Uterus (tissue), 4 donors: Measurements from ENCODE around the gene GJB1. TPM values are rescaled to one million over a fixed set of nuclear protein-coding genes. Genes with fewer than 3 reads are reported as not detected.
"Not testable (repeated sequence)": the region's sequence is repeated elsewhere in the genome, so short reads cannot be mapped to it uniquely, and the experiment has no call there.

Experiments
- DNase-seq, 2 donors: peaks; one replicate each; pipeline ENCODE4 v3.0.0-alpha.2; 2019 to 2020
- H3K27ac ChIP-seq, 2 donors: fragments of 200-600 bp; sonication (generic); 1 replicate in 1 of 2; 2 replicates in 1 of 2; pipeline ENCODE4 v1.5.1; 2016 to 2018
- H3K27me3 ChIP-seq, 2 donors: fragments of 200-600 bp; sonication (generic); one replicate each; pipeline ENCODE4 v1.5.1; 2018 to 2019; ENCODE audit warnings: control low read depth in 1 of 2
- H3K36me3 ChIP-seq, 2 donors: fragments of 200-600 bp; sonication (generic); one replicate each; pipeline ENCODE4 v1.5.1; 2019; ENCODE audit warnings: control low read depth in 1 of 2
- H3K4me1 ChIP-seq, 2 donors: fragments of 200-600 bp; sonication (generic); one replicate each; pipeline ENCODE4 v1.5.1; 2018 to 2019; ENCODE audit warnings: control low read depth in 1 of 2
- H3K4me3 ChIP-seq, 2 donors: fragments of 200-600 bp; sonication (generic); 1 replicate in 1 of 2; 2 replicates in 1 of 2; pipeline ENCODE4 v1.5.1; 2018 to 2019; ENCODE audit warnings: mild to moderate bottlenecking in 1 of 2
- H3K9me3 ChIP-seq, 2 donors: fragments of 200-600 bp; sonication (generic); one replicate each; pipeline ENCODE4 v1.5.1; 2019; ENCODE audit warnings: control low read depth in 1 of 2
- CTCF ChIP-seq, 4 experiments: fragments of 200-600 bp in 2 of 4; fragments of 450-650 bp in 2 of 4; sonication (generic) in 2 of 4; IDR thresholded peaks; one replicate each; pipeline ENCODE4 v1.5.1; 2016 to 2019; ENCODE audit warnings: antibody characterized with exemption in 4 of 4, mild to moderate bottlenecking in 2 of 4, moderate library complexity in 1 of 4
- POLR2A ChIP-seq, 2 donors: fragments of 450-650 bp; IDR thresholded peaks; one replicate each; pipeline ENCODE4 v1.6.1; 2016; ENCODE audit warnings: antibody characterized with exemption in 2 of 2, mild to moderate bottlenecking in 1 of 2, moderate library complexity in 1 of 2
- intact Hi-C: fragments of 100-400 bp; cut with DNase I; formaldehyde crosslinking; loops from one replicate; pipeline ENCODE4 v1.15.1; 2023; ENCODE audit warnings: low total_unique reads
- total RNA-seq, 4 donors: library from RNA; depleted of rRNA in 3 of 4; stranded (reverse); fragments of >200 nt in 3 of 4; gene quantifications; one replicate each; pipeline versions ENCODE4 v1.1.0 to v1.2.4, GENCODE V29; 2014 to 2023
- donor health status: DM: yes; HTN: yes; CAD: no.

The GJB1 gene
- total RNA-seq, 4 donors from 2014 or later = 0.27 to 5.9 (median 3.0) TPM; not detected in 1

DNA sequence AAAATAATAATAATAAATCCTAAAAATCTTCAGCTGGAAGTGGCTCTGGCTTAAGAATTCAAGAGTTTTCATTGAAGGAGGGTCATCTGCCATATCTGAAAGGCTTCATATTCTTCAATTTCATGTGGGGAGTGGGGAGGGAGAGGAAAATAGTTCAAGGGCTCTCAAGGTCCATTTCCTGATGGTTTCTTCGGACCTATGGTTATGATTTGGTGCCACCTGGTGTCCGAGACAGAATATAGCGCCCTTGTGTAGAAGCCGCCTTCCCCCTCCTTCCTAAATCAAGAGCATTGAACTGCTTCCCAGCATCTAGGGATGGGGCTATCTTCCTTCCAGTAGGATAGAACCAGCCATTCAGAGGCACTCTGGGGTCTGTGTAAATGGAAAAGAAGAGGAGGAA lies 44.1 kb upstream of the GJB1 start:
- Histone ChIP-seq H3K27ac (peak overlapping the region in 1 of 2 donors; percentile 45), H3K9me3 (no peaks in the 10 kb centered on the region), H3K36me3 (no peaks in the 10 kb centered on the region), H3K27me3 (no peaks in the 10 kb centered on the region), H3K4me1 (no peaks in the 10 kb centered on the region), H3K4me3 (no peak overlapping the region)
- DNase-seq = peak; percentile 39 to 64
- peak; percentile 53 to 71 (median 66) for TF ChIP-seq CTCF (IDR thresholded peaks at IDR 0.05)
- no peak for TF ChIP-seq POLR2A (IDR thresholded peaks at IDR 0.05)
- intact Hi-C loops = no loop called here

DNA sequence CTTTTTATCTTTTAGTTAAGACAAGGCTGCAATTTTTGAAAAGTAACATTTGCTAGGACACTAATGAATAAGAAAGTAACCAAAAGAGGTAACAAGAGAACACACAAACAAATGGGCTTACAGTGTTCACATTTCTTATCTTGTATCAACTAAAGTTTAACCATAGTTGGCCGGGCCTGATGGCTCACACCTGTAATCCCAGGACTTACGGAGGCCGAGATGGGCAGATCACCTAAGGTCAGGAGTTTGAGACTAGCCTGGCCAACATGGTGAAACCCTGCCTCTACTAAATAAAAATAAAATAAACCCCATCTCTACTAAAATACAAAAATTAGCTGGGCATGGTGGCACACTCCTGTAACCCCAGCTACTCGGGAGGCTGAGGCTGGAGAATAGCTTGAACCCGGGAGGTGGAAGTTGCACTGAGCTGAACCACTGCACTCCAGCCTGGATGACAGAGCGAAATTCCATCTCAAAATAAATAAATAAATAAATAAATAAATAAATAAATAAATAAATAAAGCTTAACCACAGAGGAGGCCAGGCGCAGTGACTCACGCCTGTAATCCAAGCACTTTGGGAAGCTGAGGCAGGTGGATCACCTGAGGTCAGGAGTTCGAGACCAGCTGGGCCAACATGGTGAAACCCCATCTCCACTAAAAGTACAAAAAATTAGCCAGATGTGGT lies 42.3 kb upstream of the GJB1 start:
- peak overlapping the region; percentile 77 to 80 for H3K27ac ChIP-seq
- DNase-seq, H3K4me1 ChIP-seq, H3K27me3 ChIP-seq, H3K4me3 ChIP-seq, H3K36me3 ChIP-seq, intact Hi-C loops, H3K9me3 ChIP-seq: not testable (repeated sequence)

DNA sequence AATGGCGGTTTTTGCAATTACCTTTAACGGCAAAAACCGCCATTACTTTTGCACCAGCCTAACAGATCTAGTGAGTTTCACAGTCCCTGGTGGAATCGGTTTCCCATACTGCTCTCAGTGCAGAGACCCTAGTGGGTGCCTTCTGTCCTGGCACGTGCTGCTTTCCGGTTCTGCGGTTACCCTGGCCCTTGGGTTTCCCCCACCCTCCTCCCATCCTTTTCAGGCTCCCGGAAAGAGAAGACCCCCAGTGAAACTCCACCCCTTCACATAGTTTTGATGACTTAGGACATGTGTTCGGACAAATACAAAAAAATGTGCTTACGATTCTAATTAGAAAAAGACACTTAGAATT lies 41.5 kb upstream of the GJB1 start:
- intact Hi-C loops = no loop called here
- H3K4me3 ChIP-seq = peak overlapping the region; percentile 12 to 26
- H3K27me3 ChIP-seq = no peaks in the 10 kb centered on the region
- H3K9me3 ChIP-seq = no peaks in the 10 kb centered on the region
- no peaks in the 10 kb centered on the region for H3K36me3 ChIP-seq
- no peak for TF ChIP-seq CTCF (IDR thresholded peaks at IDR 0.05)
- TF ChIP-seq POLR2A (IDR thresholded peaks at IDR 0.05) = no peak
- peak in 1 of 2 donors; percentile 22 for DNase-seq
- H3K4me1 ChIP-seq = no peaks in the 10 kb centered on the region
- H3K27ac ChIP-seq = peak overlapping the region; percentile 77 to 80

DNA sequence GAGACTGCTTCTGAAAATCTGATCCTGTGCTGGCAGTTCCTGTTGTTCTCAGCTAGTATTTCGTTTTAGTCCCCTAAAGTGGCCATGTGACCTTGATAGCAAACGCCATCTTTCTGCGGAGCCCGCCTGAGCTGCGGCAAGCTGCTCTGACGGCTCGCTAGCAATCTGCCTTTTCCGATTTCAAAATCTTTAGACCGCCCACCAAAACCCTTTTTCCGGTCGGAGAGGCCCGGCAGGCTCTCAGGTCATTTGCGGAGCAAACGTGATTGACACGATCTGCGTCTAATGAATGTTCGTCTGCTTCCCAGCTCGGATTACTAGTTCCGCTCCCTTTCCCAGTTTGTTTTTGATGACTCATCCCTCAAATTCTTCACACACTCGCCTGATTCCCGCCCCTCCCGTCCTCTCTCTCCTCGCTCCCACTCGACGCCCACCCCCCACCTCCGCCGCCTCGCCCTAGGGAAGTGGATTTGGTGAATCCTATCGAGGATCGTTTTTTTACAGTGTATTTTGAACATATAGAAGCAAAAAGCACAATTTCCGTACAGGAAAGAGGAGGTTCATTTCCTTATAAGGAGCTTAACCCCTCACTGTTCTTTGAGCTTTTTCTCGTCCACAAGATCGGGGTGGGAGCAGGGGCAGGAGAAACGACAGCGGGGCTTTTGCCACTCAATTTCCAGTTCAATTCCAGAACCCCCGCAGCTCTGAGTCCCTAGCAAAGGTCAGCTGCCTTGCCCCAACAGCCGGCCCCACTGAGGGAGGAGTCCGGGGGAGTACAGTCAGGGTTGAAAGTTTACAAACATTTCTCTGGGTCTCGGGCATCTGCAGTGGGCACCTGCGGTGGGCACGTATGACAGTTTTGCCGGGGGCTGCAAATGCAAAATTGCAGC lies 40.9 kb upstream of the GJB1 start:
- TF ChIP-seq POLR2A (IDR thresholded peaks at IDR 0.05) (peak; percentile 76 to 84), CTCF (IDR thresholded peaks at IDR 0.05) (no peak)
- Histone ChIP-seq H3K36me3 (no peaks in the 10 kb centered on the region), H3K9me3 (no peaks in the 10 kb centered on the region), H3K27ac (peak overlapping the region; percentile 80 to 91), H3K27me3 (no peaks in the 10 kb centered on the region), H3K4me1 (no peaks in the 10 kb centered on the region), H3K4me3 (peak overlapping the region; percentile 26 to 32)
- intact Hi-C loops = no loop called here
- peak; percentile 83 to 90 for DNase-seq

DNA sequence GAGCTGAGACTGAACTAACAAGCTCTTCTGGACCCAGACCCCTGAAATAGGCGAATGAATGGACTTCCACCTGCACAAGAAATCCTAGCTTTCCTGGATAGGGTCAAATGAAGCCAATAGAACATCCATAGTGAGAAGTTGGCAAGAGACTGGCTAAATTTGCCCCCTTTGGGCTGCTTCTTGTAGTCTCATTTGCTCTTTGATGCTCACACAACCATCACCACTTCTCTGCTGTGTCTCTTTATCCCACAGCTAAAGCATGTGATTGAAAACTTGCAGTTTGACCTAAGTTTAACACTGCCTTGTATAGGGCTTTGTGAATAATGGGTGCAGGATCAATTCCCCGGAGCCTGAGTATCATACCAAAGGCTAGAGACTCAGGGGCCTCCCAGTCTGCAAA lies 40.2 kb upstream of the GJB1 start:
- no peak for DNase-seq
- Histone ChIP-seq H3K4me3 (no peak overlapping the region), H3K4me1 (no peaks in the 10 kb centered on the region), H3K27me3 (no peaks in the 10 kb centered on the region), H3K9me3 (no peaks in the 10 kb centered on the region), H3K27ac (peak overlapping the region; percentile 80 to 91), H3K36me3 (no peaks in the 10 kb centered on the region)
- TF ChIP-seq CTCF (IDR thresholded peaks at IDR 0.05) (no peak), POLR2A (IDR thresholded peaks at IDR 0.05) (no peak)
- intact Hi-C loops = no loop called here
